GM10266 (cell line): ENCODE data around the gene MAP3K5.

Experiments
- DNase-seq: peaks from one replicate; pipeline ENCODE4 v3.0.0; 2012; ENCODE audit errors: extremely low spot score
- CTCF ChIP-seq: IDR thresholded peaks from 2 replicates; pipeline ENCODE4 v1.5.1; 2012; ENCODE audit warnings: mild to moderate bottlenecking, low read depth; ENCODE audit not compliant: control insufficient read depth, insufficient read depth; ENCODE audit errors: missing control alignments

MAP3K5 gene

GRCh38 chr6:136514591-136514990 lies 277.7 kb downstream of the MAP3K5 start:
- no peak for TF ChIP-seq CTCF
- DNase-seq = no peak

GRCh38 chr6:136511926-136512325 lies 280.4 kb downstream of the MAP3K5 start:
- TF ChIP-seq CTCF = no peak
- DNase-seq = no peak

GRCh38 chr6:136511397-136511796 lies 280.9 kb downstream of the MAP3K5 start:
- no peak for DNase-seq
- no peak for TF ChIP-seq CTCF

- no peak for TF ChIP-seq CTCF
- DNase-seq = no peak
Measured at GRCh38 chr6:136510782-136511181, 281.5 kb downstream of the MAP3K5 start.

- no peak for TF ChIP-seq CTCF
- no peak for DNase-seq
Measured at GRCh38 chr6:136510299-136510698, 282.0 kb downstream of the MAP3K5 start.

- TF ChIP-seq CTCF = no peak
- DNase-seq = no peak
Measured at GRCh38 chr6:136508725-136509392, 283.4 kb downstream of the MAP3K5 start.
